Breast epithelium (tissue), 3 donors: ENCODE data around the gene LRRTM4.

Experiments used
- POLR2A ChIP-seq: fragments of 450-650 bp; IDR thresholded peaks from one replicate; pipeline ENCODE4 v1.6.1; 2016; ENCODE audit warnings: antibody characterized with exemption, mild to moderate bottlenecking, moderate library complexity
- POLR2AphosphoS5 ChIP-seq, 3 donors: sonication (generic); formaldehyde crosslinking; IDR thresholded peaks; one replicate each; pipeline ENCODE4 v1.6.1; 2017; ENCODE audit warnings: antibody characterized with exemption in 3 of 3
- TF ChIP-seq, protein P1 (sequence below), 3 donors: fragments of 450-650 bp; IDR thresholded peaks; one replicate each; pipeline ENCODE4 v1.5.1; 2016 to 2017; ENCODE audit warnings: antibody characterized with exemption in 3 of 3, mild to moderate bottlenecking in 3 of 3, moderate library complexity in 3 of 3

- TF ChIP-seq, protein P1, sequence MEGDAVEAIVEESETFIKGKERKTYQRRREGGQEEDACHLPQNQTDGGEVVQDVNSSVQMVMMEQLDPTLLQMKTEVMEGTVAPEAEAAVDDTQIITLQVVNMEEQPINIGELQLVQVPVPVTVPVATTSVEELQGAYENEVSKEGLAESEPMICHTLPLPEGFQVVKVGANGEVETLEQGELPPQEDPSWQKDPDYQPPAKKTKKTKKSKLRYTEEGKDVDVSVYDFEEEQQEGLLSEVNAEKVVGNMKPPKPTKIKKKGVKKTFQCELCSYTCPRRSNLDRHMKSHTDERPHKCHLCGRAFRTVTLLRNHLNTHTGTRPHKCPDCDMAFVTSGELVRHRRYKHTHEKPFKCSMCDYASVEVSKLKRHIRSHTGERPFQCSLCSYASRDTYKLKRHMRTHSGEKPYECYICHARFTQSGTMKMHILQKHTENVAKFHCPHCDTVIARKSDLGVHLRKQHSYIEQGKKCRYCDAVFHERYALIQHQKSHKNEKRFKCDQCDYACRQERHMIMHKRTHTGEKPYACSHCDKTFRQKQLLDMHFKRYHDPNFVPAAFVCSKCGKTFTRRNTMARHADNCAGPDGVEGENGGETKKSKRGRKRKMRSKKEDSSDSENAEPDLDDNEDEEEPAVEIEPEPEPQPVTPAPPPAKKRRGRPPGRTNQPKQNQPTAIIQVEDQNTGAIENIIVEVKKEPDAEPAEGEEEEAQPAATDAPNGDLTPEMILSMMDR (IDR thresholded peaks at IDR 0.05), result no peak
- TF ChIP-seq POLR2A (no peak), POLR2AphosphoS5 (IDR thresholded peaks at IDR 0.05) (no peak)
Measured at GRCh38 chr2:77086051-77086450, 436.1 kb downstream of the LRRTM4 start.
